Activated CD8-positive, alpha-beta memory T cell treated with anti-CD3 and anti-CD28 coated beads for 48 hours (primary cell): ENCODE results near the gene COASY.
"Not testable (repeated sequence)": the region's sequence is repeated elsewhere in the genome, so short reads cannot be mapped to it uniquely, and the experiment has no call there.

Experiments used
- DNase-seq, 3 experiments: peaks; one replicate each; pipeline ENCODE4 v3.0.0-alpha.2; 2020; ENCODE audit warnings: low read depth in 2 of 3, low spot score in 2 of 3

Gene COASY

GRCh38 chr17:42552736-42553135 lies 9.2 kb upstream of the COASY start, which contains the start of gene HSD17B1:
HSD17B1 (plus strand) TSS chr17:42552923; CDS start chr17:42552934, 11 bp downstream.
- DNase-seq, result not testable (repeated sequence)

GRCh38 chr17:42553161-42553818 lies 8.7 kb upstream of the COASY start:
- no peak for DNase-seq

- no peak for DNase-seq
Observed at GRCh38 chr17:42553866-42554249, 8.1 kb upstream of the COASY start.

GRCh38 chr17:42554250-42555121 lies 7.5 kb upstream of the COASY start:
- DNase-seq, result peak in 1 of 3 experiments; percentile 69

- DNase-seq, result no peak
Observed at GRCh38 chr17:42555122-42555622, 6.8 kb upstream of the COASY start.

- not testable (repeated sequence) for DNase-seq
Observed at GRCh38 chr17:42555961-42556617, 5.9 kb upstream of the COASY start.

GRCh38 chr17:42559075-42559474 lies 2.9 kb upstream of the COASY start:
- DNase-seq, result no peak

- DNase-seq, result no peak
Observed at GRCh38 chr17:42560246-42560645, 1.7 kb upstream of the COASY start.

- DNase-seq, result no peak
Observed at GRCh38 chr17:42562388-42563142, 617 bp downstream of the COASY start.

- no peak for DNase-seq
Observed at GRCh38 chr17:42563143-42563509, 1.2 kb downstream of the COASY start.

- no peak for DNase-seq
Observed at GRCh38 chr17:42563543-42563942, 1.6 kb downstream of the COASY start.

GRCh38 chr17:42563950-42564349 lies 2.0 kb downstream of the COASY start:
- no peak for DNase-seq

- no peak for DNase-seq
Observed at GRCh38 chr17:42564815-42565522, 3.0 kb downstream of the COASY start.

- no peak for DNase-seq
Observed at GRCh38 chr17:42565523-42566214, 3.7 kb downstream of the COASY start.

GRCh38 chr17:42566215-42566882 lies 4.4 kb downstream of the COASY start:
- DNase-seq, result no peak

- DNase-seq, result peak; percentile 86 to 90 (median 89)
Observed at GRCh38 chr17:42566883-42567573, 5.1 kb downstream of the COASY start, which contains the start of gene MLX. MLX (plus strand) TSS chr17:42567100; CDS start chr17:42567125, 25 bp downstream.

GRCh38 chr17:42568341-42569111 lies 6.6 kb downstream of the COASY start:
- DNase-seq, result no peak
